H1 (cell line): ENCODE results near the gene UROC1.

ENCODE experiments used
- CEBPB ChIP-seq: IDR thresholded peaks from 2 replicates; pipeline ENCODE4 v1.6.1; 2012; ENCODE audit warnings: low read depth, low read length
- EP300 ChIP-seq, 2 experiments: IDR thresholded peaks; 1 replicate in 1 of 2; 2 replicates in 1 of 2; pipeline ENCODE4 v1.6.1; 2011 to 2012; ENCODE audit warnings: low read depth in 2 of 2, low read length in 2 of 2, mild to moderate bottlenecking in 2 of 2, borderline replicate concordance in 1 of 2, inconsistent platforms in 1 of 2, moderate library complexity in 1 of 2
- EZH2 ChIP-seq: fragments of 200-600 bp; sonication (generic); IDR thresholded peaks from 2 replicates; pipeline ENCODE4 v1.7.1; 2012; ENCODE audit warnings: low read depth, mild to moderate bottlenecking, moderate library complexity, low read length, inconsistent platforms; ENCODE audit not compliant: severe bottlenecking
- GABPA ChIP-seq: IDR thresholded peaks from 2 replicates; pipeline ENCODE4 v1.6.1; 2011; ENCODE audit warnings: mild to moderate bottlenecking, low read length, moderate library complexity, borderline replicate concordance; ENCODE audit not compliant: insufficient read depth
- KDM1A ChIP-seq: fragments of 200-600, 300-600 bp; sonication (generic); IDR thresholded peaks from 2 replicates; pipeline ENCODE4 v1.7.1; 2016; ENCODE audit warnings: mild to moderate bottlenecking, low read length, borderline replicate concordance
- POLR2A ChIP-seq, 2 experiments: IDR thresholded peaks; 1 replicate in 1 of 2; 2 replicates in 1 of 2; pipeline ENCODE4 v1.6.1; 2011; ENCODE audit warnings: low read depth in 2 of 2, low read length in 2 of 2, mild to moderate bottlenecking in 2 of 2; ENCODE audit errors: control extremely low read depth in 1 of 2
- SIN3A ChIP-seq, 2 experiments: IDR thresholded peaks in 1 of 2; conservative IDR thresholded peaks in 1 of 2; 2 replicates each; pipeline ENCODE4 v1.6.1; 2011 to 2012; ENCODE audit warnings: low read length in 2 of 2, improper control_type of control experiment in 1 of 2, low read depth in 1 of 2, mild to moderate bottlenecking in 1 of 2
- SP2 ChIP-seq: IDR thresholded peaks from 2 replicates; pipeline ENCODE4 v1.6.1; 2012; ENCODE audit warnings: mild to moderate bottlenecking, low read length, inconsistent platforms
- TAF1 ChIP-seq: IDR thresholded peaks from 2 replicates; pipeline ENCODE4 v1.6.1; 2011; ENCODE audit warnings: mild to moderate bottlenecking, low read depth, low read length
- TCF12 ChIP-seq: IDR thresholded peaks from 2 replicates; pipeline ENCODE4 v1.6.1; 2011; ENCODE audit warnings: low read depth, mild to moderate bottlenecking, low read length
- TEAD4 ChIP-seq: IDR thresholded peaks from 2 replicates; pipeline ENCODE4 v1.6.1; 2012; ENCODE audit warnings: low read depth, low read length, inconsistent platforms, mixed read lengths
- ZNF274 ChIP-seq: IDR thresholded peaks from 2 replicates; pipeline ENCODE4 v1.7.0; 2012; ENCODE audit warnings: low read length, borderline replicate concordance; ENCODE audit errors: extremely low read depth
- TF ChIP-seq, protein P1 (sequence below), 3 experiments: IDR thresholded peaks; 1 replicate in 2 of 3; 2 replicates in 1 of 3; pipeline versions ENCODE4 v1.5.1 to v1.6.1; 2011; ENCODE audit warnings: low read length in 3 of 3, mild to moderate bottlenecking in 3 of 3, inconsistent platforms in 2 of 3, low read depth in 1 of 3, moderate library complexity in 1 of 3; ENCODE audit not compliant: insufficient read depth in 1 of 3; ENCODE audit errors: control extremely low read depth in 1 of 3
- TF ChIP-seq, protein P2 (sequence below): IDR thresholded peaks from 2 replicates; pipeline ENCODE4 v1.6.1; 2011; ENCODE audit warnings: low read depth, mild to moderate bottlenecking, low read length; ENCODE audit not compliant: insufficient read depth

DNA sequence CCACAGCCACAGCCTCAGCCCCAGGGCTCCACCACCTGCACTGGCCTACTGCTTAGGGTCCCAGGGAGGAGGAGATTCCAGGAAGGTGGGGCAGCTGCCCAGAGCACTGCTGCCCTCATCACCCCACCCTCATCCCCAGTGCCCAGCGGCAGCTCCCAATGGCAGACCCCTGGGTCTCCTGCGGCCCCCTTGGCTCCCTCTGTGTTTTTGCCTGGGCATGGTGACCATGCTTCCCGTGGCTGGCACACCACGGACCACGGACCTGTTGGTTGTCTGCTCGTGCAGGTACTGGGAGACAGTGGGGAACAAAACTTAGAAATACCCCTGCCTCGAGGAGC is 9.1 kb upstream of the UROC1 start:
- TF ChIP-seq POLR2A (IDR thresholded peaks at IDR 0.05; ENCODE audit: control extremely low read depth in 1 of 2, low read depth in 2 of 2, low read length in 2 of 2): no peak
- TF ChIP-seq EZH2: no peak
- TF ChIP-seq TEAD4: no peak
- TF ChIP-seq, protein P1, sequence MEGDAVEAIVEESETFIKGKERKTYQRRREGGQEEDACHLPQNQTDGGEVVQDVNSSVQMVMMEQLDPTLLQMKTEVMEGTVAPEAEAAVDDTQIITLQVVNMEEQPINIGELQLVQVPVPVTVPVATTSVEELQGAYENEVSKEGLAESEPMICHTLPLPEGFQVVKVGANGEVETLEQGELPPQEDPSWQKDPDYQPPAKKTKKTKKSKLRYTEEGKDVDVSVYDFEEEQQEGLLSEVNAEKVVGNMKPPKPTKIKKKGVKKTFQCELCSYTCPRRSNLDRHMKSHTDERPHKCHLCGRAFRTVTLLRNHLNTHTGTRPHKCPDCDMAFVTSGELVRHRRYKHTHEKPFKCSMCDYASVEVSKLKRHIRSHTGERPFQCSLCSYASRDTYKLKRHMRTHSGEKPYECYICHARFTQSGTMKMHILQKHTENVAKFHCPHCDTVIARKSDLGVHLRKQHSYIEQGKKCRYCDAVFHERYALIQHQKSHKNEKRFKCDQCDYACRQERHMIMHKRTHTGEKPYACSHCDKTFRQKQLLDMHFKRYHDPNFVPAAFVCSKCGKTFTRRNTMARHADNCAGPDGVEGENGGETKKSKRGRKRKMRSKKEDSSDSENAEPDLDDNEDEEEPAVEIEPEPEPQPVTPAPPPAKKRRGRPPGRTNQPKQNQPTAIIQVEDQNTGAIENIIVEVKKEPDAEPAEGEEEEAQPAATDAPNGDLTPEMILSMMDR (IDR thresholded peaks at IDR 0.05; ENCODE audit: control extremely low read depth in 1 of 3, insufficient read depth in 1 of 3, low read depth in 1 of 3, low read length in 3 of 3): no peak
- no peak for TF ChIP-seq TAF1
- TF ChIP-seq, protein P2, sequence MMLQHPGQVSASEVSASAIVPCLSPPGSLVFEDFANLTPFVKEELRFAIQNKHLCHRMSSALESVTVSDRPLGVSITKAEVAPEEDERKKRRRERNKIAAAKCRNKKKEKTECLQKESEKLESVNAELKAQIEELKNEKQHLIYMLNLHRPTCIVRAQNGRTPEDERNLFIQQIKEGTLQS: no peak
- TF ChIP-seq KDM1A: no peak
- no peak for TF ChIP-seq ZNF274
- no peak for TF ChIP-seq GABPA
- no peak for TF ChIP-seq EP300 (IDR thresholded peaks at IDR 0.05; ENCODE audit: borderline replicate concordance in 1 of 2, low read depth in 2 of 2, low read length in 2 of 2)
- TF ChIP-seq SIN3A (conservative IDR thresholded peaks at IDR 0.05 in 1 of 2, IDR thresholded peaks at IDR 0.05 in 1 of 2; ENCODE audit: low read depth in 1 of 2, low read length in 2 of 2): no peak
- TF ChIP-seq SP2: no peak
- no peak for TF ChIP-seq CEBPB
- no peak for TF ChIP-seq TCF12
